GM21528 (cell line): ENCODE data around the gene GALNT17.

Experiments
- ATAC-seq: cut with Tn5 transposase; IDR thresholded peaks from one replicate; pipeline ENCODE4 v1.9.1; 2021; ENCODE audit warnings: mild to moderate bottlenecking, moderate library complexity; ENCODE audit not compliant: unreplicated experiment, low FRiP score

GALNT17 gene

DNA sequence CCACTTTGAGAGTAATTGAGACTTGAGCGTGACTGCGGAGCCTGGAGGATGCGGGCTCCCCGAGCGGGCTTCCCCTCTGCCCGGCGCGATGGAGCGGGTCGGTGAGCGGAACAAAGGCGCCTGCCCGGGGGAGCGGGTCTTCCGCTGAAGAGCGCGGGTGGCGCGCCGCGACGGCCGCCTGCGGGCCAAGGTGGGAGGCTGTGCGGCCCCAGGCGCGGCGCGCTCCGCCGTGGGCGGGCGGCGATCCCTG, at the start of gene GALNT17:
GALNT17 (plus strand) TSS at position 18 of the 250 bp plus-strand sequence.
- no peak for ATAC-seq

GRCh38 chr7:71095266-71095860, 36.6 kb upstream of the GALNT17 start:
- ATAC-seq, result no peak

GRCh38 chr7:71096351-71096750, 35.6 kb upstream of the GALNT17 start:
- no peak for ATAC-seq

DNA sequence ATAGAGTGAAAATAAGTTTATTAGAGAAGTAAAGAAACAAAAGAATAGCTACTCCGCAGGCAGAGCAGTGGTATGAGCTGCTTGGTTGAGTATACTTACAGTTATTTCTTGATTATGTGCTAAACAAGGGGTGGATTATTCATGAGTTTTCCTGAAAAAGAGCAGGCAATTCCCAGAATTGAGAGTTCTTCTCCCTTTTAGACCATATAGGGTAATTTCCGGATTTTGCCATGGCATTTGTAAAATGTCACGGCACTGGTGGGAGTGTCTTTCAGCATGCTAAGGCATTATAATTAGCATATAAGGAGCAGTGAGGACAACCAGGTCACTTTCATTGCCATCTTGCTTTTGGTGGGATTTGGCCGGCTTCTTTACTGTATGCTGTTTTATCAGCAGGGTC, 25.7 kb upstream of the GALNT17 start:
- ATAC-seq, result no peak

DNA sequence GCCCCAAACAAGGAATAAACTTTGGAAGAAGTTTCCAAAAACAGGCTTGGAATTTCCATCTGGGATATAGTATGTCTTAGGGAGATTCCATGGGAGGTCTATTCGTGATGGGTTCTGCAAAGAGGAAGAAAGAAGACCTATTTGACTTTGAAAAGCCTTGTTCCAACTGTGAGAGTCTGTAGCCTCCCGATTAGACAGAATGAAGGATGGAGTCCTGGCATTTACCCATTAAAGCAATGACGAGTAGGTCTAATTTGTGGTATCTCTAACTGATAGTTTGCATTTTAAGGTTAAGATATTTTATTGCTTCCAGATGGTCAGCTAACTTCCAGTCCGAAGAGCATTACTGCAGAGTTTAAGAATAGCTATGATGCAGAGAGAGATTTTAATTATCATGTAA, 19.5 kb upstream of the GALNT17 start:
- ATAC-seq, result no peak

DNA sequence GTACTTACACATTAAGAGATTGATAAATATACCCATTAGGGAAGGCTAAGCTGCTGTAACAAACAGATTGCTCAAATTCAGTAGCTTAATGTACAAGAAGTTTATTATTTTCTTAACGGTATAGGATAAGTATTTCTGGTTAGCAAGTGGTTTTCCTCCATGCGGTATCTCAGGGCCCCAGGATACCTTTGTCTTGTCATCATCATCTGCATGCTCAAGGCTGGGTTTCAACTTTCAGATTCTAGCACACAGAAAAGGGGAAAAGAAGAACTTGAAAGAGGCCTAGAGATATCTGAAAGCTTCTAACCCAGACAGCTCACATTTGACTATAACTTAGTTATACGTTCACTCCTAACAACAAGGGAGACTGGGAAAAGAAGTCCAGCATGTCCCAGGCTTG, 11.8 kb upstream of the GALNT17 start:
- no peak for ATAC-seq

DNA sequence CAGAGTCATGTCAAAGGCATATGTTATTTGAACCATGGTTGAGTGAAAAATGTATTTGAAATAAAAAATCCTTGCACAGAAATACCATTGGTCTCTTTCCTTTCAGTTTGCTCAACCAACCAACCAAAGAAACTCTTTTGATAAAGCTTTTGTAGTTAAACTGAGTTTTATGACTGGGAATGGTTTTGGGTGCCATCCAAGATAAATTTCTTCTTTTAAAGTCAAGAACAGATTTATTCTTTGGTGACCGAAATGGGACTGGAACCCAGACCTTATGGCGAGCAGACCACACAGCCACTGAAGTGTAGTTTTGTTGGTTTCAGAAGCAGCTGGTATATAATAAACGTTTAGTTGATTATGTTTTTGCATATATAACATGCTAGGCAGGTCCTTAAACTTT, 2.8 kb upstream of the GALNT17 start:
- ATAC-seq, result no peak

DNA sequence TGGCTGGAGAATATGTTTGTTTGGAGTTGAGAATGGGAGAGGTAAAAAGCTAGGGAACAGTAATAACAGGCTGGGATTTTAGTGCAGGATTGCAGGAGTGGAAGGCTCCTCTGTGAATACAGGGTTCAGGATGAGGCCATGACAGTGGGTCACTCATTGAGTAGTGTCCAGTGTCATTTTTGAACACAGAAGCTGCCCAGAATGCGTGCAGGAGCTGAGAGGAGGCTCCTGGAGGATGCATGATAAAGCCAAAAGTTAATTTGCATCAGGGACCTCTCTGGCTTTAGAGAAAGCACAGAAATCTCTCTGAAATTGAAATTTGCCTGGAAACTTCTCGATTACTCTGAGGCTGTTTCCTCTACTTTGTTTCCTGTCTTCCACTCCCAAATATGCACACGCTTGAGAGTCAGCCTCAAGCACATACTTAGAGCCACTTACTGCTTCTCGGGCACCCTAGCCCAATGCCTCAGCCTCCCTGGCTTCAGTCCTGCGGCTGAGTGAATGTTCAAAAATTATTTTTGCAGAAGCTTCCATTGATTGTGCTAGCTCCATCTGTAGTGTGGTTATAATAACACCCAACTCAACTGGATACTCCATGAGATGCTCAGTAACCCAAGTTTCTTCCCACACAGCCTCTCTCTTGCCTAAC, 1.8 kb upstream of the GALNT17 start:
- ATAC-seq, result no peak

DNA sequence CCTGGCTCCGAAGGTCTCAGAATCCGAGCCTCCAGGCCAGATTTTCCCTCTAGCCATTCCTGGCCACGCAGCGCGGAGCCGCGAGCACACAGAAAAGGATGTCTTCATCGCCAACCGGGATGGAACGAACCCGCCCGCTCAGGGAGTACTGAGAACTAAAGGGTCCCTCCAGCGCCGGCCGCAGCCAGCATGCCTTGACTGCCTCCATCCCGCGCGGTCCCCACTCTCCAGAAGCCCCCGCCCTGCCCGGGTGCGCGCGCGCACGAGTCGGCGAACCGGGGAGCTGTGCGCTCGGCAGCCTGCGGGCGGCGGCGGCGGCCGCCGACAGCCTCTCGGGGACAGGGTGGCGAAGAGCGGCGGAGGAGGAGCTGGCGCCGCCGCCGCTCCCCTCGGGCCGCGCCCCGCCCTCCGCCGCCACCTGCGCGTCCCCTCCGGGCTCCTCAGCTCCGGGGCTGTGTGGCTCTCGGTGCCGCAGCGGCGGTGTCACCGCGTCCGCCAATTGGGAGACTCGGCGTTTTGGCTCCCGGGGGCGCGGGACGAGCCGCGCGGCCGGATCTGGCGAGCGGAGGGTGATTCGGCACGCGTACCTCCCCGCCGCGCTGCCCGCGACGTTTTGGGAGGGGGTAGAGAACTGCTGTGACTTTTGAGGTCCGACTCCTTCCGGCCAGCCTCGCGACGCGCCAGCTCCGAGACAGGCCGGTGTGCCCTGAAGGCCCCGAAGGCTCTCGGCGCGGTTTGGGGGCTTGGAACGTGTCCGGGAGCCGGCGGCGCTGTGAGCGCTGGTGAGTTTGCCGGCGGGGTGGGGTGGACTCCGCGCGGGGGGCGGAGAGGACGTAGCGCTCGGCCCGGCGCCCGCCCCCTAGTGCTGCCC, 453 bp upstream of the GALNT17 start:
- ATAC-seq, result no peak

DNA sequence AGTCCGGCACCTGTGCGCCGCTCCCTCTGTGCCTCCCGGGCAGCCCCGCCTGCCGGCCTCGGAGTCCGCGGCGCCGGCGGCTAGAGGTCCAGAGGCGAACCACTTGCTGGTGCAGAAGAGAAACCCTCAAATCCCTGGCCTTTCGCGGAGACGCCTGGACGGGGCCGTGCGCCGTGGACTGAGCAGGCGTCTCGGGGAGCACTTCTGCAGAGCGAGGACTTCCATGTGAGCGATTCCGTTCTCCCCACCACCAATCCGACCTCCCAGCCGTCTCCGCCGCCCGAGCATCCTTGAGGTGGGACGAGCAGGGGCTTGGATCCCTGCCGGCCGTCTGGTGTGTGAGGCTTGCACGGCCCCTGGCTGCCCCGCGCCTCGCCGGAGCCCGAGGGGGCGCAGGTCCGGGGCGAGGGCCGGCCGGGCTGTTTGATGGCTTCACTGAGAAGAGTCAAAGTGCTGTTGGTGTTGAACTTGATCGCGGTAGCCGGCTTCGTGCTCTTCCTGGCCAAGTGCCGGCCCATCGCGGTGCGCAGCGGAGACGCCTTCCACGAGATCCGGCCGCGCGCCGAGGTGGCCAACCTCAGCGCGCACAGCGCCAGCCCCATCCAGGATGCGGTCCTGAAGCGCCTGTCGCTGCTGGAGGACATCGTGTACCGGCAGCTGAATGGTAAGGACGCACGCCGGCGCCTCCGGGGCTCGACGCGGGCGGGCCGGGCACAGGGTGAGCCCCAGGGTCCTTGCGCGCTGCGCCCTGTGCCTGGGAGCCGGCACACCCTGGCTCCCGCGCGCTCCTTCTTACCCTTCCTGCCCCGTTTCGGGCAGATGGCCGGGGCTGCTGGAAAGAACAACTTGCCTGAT, 660 bp downstream of the GALNT17 start:
- no peak for ATAC-seq

- no peak for ATAC-seq
These were observed 1.3 kb downstream of the GALNT17 start for GRCh38 chr7:71133232-71133622.

DNA sequence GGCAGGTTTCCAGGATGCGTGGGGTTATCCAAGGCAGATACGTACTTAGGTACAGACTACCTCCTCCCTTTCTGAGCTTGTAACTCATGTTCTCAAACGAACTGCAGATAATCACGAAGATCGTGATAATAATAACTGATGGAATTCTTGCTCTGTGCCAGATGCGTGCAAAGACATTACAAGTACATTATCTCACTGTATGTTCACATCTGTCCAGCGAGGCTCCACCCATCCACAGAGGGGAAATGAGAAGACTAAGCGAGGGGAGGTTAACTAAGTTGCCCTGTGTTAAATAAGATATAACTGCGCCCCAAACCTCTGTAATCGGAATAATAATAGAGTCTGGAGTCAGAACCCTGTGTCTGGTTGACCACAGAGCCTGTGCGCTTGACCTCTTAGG, 1.9 kb downstream of the GALNT17 start:
- no peak for ATAC-seq

DNA sequence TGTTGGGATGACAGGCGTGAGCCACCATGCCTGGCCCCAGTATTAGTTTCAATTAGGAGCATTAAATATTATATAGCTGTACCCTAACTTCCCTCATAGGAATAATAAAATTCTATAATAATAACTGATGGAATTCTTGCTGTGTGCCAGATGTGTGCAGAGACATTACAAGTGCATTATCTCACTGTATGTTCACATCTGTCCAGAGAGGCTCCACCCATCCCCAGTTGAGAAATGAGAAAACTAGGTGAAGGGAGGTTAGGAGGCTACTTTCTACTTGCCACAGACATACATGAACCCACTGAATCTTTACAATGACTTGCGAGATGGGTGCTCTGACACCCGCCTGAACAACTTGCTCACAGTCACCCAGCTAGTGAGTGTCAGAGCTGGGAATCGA, 3.2 kb downstream of the GALNT17 start:
- no peak for ATAC-seq

DNA sequence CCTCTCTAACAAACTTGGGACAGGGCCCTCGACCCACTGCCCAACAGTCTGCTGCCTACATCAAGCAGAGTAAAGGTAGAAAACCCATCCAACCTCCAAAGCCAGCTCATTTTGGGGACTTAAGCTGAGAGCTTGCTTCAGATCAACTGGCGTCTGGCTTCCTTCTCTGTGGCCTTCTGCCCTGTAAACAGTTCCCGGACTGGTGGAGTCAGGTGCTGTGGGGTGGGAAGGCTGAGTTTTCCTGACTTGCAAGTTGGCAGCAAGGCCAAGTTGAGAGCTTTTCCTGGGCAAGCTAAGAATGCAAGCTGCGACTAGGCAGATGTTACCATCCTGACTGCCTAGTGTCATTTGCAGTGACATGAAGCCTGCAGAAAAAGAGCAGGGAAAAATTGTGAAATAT, 3.7 kb downstream of the GALNT17 start:
- no peak for ATAC-seq

- no peak for ATAC-seq
These were observed 5.5 kb downstream of the GALNT17 start for GRCh38 chr7:71137479-71137878.

- ATAC-seq, result no peak
These were observed 8.3 kb downstream of the GALNT17 start for GRCh38 chr7:71140264-71140663.

GRCh38 chr7:71144963-71145362, 13.0 kb downstream of the GALNT17 start:
- ATAC-seq, result no peak

DNA sequence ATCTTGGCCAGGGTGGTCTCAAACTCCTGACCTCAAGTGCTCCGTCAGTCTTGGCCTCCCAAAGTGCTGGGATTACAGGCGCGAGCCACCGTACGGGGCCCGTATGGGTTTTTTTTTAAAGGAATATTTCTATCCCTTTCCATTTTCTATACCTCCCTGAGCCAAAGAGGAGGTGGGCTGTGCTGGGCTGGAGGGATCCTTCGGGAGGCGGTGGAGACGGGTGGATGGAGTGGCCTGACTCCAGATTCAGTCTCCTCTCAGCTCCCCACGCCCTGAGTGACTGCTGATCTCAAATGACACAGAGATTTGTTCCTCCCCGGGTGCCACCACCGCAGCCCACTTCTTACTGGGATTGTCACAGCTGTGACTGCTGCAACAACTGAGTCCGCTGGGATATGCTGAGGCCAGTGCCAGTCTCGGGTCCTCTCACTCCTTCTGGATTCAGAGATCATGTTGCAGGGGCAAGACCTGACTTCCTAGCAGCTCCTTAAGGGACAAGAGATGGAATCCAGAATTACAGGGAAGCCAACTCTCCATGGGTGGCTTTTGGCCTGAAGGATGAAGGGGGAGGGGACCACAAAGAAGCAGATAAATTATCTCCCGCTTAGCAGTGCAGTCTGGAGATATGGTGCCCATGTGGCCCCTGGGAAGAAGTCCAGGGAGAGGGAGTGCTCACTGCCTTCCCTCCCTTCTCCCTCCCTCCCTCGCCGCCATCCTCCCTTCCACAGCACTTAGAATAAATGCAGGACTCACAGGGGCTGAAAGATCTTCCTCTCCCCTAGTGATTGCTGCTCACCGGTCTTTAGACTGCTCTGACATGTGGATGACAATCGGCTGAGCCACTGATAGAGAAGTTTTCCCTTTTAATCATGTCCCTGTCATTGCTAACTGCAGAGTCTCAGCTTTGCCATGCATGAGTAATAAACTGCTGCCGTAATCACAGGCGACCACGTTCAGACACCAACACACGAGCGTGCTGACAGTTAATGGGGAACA, 14.3 kb downstream of the GALNT17 start:
- ATAC-seq, result no peak

GRCh38 chr7:71148098-71148497, 16.2 kb downstream of the GALNT17 start:
- no peak for ATAC-seq

DNA sequence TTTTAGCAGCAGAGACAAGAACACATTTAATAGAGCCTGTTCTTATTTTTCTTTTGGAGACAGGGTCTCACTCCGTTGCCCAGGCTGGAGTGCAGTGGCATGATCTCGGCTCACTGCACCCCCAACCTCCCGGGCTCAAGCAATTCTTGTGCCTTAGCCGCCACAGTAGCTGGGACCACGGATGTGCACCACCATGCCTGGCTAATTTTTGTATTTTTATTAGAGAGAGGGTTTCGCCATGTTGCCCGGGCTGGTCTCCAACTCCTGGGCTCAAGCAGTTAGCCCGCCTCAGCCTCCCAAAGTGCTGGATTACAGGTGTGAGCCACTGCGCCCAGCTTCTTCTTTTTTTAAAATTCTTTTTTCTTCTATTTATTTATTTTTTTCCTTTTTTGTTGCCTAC, 23.3 kb downstream of the GALNT17 start:
- no peak for ATAC-seq
